K562 (cell line): ENCODE results near the gene TARS1. TPM values are rescaled to one million over a fixed set of nuclear protein-coding genes. Genes with fewer than 3 reads are reported as not detected.

ENCODE experiments used
- ATAC-seq: fragments of 200-7000 bp; cut with Tn5 transposase; 3 replicates; pipeline ENCODE4 v1.9.1; 2020; ENCODE audit warnings: moderate library complexity
- BruUV-seq: library from RNA; stranded (reverse); fragments of 400-500 nt; replicated peaks from 2 replicates; lab custom pipeline; 2021; lab: Mats Ljungman, UMichigan
- CTCF ChIA-PET: fragments of 300-600 bp; formaldehyde crosslinking; extraction: SDS; loops from one replicate; lab custom pipeline; 2021; ENCODE audit warnings: low intra/inter-chr PET ratio; lab: Yijun Ruan, JAX
- POLR2A ChIA-PET: fragments of 300-600, 350-650 bp; sonication (Branson Sonifier 250); formaldehyde crosslinking; extraction: SDS; loops from one replicate; lab custom pipeline; 2021; ENCODE audit warnings: antibody characterized with exemption, inconsistent platforms; lab: Yijun Ruan, JAX
- DNase-seq, 4 experiments: peaks; one replicate each; pipeline versions ENCODE4 v3.0.0 to v3.0.0-alpha.2; 2011 to 2018; ENCODE audit warnings: low spot score in 3 of 4, mixed read lengths in 3 of 4; ENCODE audit errors: extremely low read depth in 1 of 4
- FAIRE-seq: peaks from 2 replicates; lab custom pipeline; 2011; peaks lifted over from hg19 to GRCh38; lab: Jason Lieb, UNC
- H2AFZ ChIP-seq: 2 replicates; pipeline ENCODE4 v1.6.0; 2011; ENCODE audit warnings: low read depth, low read length, control low read depth, inconsistent platforms
- H3K27ac ChIP-seq: fragments of 200-600 bp; 3 replicates; pipeline ENCODE4 v1.8.0; 2011; ENCODE audit warnings: low read depth, mild to moderate bottlenecking, control low read depth, inconsistent platforms, low read length, moderate library complexity, mixed read lengths; ENCODE audit errors: extremely low read depth
- H3K27me3 ChIP-seq, 2 experiments: fragments of 300-600 bp in 1 of 2; 2 replicates in 1 of 2; 3 replicates in 1 of 2; pipeline versions ENCODE4 v1.6.0 to v1.8.0; 2011; ENCODE audit warnings: inconsistent platforms in 2 of 2, low read length in 2 of 2, mild to moderate bottlenecking in 1 of 2, mixed read lengths in 1 of 2, moderate library complexity in 1 of 2; ENCODE audit not compliant: control insufficient read depth in 2 of 2, insufficient read depth in 2 of 2
- H3K36me3 ChIP-seq: fragments of 300-600 bp; 3 replicates; pipeline ENCODE4 v1.8.0; 2011; ENCODE audit warnings: mild to moderate bottlenecking, low read length, inconsistent platforms; ENCODE audit not compliant: control insufficient read depth, insufficient read depth
- H3K4me1 ChIP-seq, 2 experiments: fragments of 200-600 bp in 1 of 2; replicated peaks in 1 of 2; 2 replicates in 1 of 2; 3 replicates in 1 of 2; pipeline versions ENCODE4 v1.5.1 to v1.8.0; 2011; ENCODE audit warnings: inconsistent platforms in 2 of 2, low read length in 2 of 2, mild to moderate bottlenecking in 1 of 2, mixed read lengths in 1 of 2, moderate library complexity in 1 of 2; ENCODE audit not compliant: control insufficient read depth in 2 of 2, insufficient read depth in 2 of 2
- H3K4me2 ChIP-seq: 2 replicates; pipeline ENCODE4 v1.6.1; 2011; ENCODE audit warnings: low read length, control low read depth, inconsistent platforms, mixed read lengths; ENCODE audit not compliant: insufficient read depth
- H3K4me3 ChIP-seq: fragments of 200-600 bp; sonication (generic), shearing (Covaris generic); 2 replicates; pipeline ENCODE4 v1.5.1; 2016; ENCODE audit warnings: control low read depth, inconsistent platforms
- H3K79me2 ChIP-seq: fragments of 200-600 bp; 3 replicates; pipeline ENCODE4 v1.8.0; 2011; ENCODE audit warnings: low read length, inconsistent platforms; ENCODE audit not compliant: control insufficient read depth, insufficient read depth
- H3K9ac ChIP-seq, 2 experiments: 2 replicates each; pipeline versions ENCODE4 v1.6.0 to v1.6.1; 2011; ENCODE audit warnings: low read depth in 2 of 2, low read length in 2 of 2, control low read depth in 1 of 2, inconsistent platforms in 1 of 2, mild to moderate bottlenecking in 1 of 2, mixed read lengths in 1 of 2; ENCODE audit not compliant: insufficient read depth in 1 of 2
- H3K9me1 ChIP-seq: one replicate; pipeline ENCODE4 v1.6.0; 2011; ENCODE audit warnings: inconsistent platforms, mild to moderate bottlenecking, low read length, moderate library complexity; ENCODE audit not compliant: control insufficient read depth, insufficient read depth
- H3K9me3 ChIP-seq: replicated peaks from 2 replicates; pipeline ENCODE4 v1.5.1; 2011; ENCODE audit warnings: low read depth, low read length, inconsistent platforms; ENCODE audit not compliant: control insufficient read depth, insufficient read depth
- H4K20me1 ChIP-seq: replicated peaks from 2 replicates; pipeline ENCODE4 v1.6.1; 2011; ENCODE audit warnings: low read length, inconsistent platforms, mixed read lengths; ENCODE audit not compliant: control insufficient read depth, insufficient read depth
- ATF3 ChIP-seq, 2 experiments: fragments of 450-650 bp in 1 of 2; sonication (generic) in 1 of 2; formaldehyde crosslinking in 1 of 2; IDR thresholded peaks in 1 of 2; conservative IDR thresholded peaks in 1 of 2; 2 replicates each; pipeline versions ENCODE4 v1.6.1 to v1.8.1; 2016 to 2023; ENCODE audit warnings: mild to moderate bottlenecking in 2 of 2, moderate library complexity in 2 of 2, inconsistent platforms in 1 of 2, missing genetic modification reagents in 1 of 2
- ATF4 ChIP-seq: fragments of 450-650 bp; formaldehyde crosslinking; IDR thresholded peaks from 2 replicates; pipeline ENCODE4 v1.4.0; 2022; ENCODE audit warnings: mild to moderate bottlenecking, moderate library complexity
- CEBPG ChIP-seq, 3 experiments: fragments of 200-800 bp in 1 of 3; sonication (Bioruptor generic) in 1 of 3; sonication (generic) in 1 of 3; formaldehyde crosslinking in 1 of 3; IDR thresholded peaks in 2 of 3; conservative IDR thresholded peaks in 1 of 3; 2 replicates each; pipeline versions ENCODE4 v1.6.1 to v1.8.0; 2016 to 2022; ENCODE audit warnings: missing compliant biosample characterization in 2 of 3, missing genetic modification characterization in 2 of 3, mild to moderate bottlenecking in 1 of 3, missing genetic modification reagents in 1 of 3
- E2F6 ChIP-seq, 2 experiments: IDR thresholded peaks; 2 replicates each; pipeline ENCODE4 v1.6.1; 2011; ENCODE audit warnings: borderline replicate concordance in 1 of 2, control low read depth in 1 of 2, low read depth in 1 of 2, low read length in 1 of 2, mild to moderate bottlenecking in 1 of 2, mixed read lengths in 1 of 2, moderate library complexity in 1 of 2; ENCODE audit not compliant: insufficient read depth in 1 of 2, insufficient read length in 1 of 2, poor library complexity in 1 of 2, severe bottlenecking in 1 of 2; ENCODE audit errors: extremely low read depth in 1 of 2
- EP400 ChIP-seq: fragments of 450-650 bp; IDR thresholded peaks from 2 replicates; pipeline ENCODE4 v1.6.1; 2017; ENCODE audit warnings: antibody characterized with exemption, mild to moderate bottlenecking, moderate library complexity
- YBX1 ChIP-seq: fragments of 450-650 bp; IDR thresholded peaks from 2 replicates; pipeline ENCODE4 v1.7.1; 2016; ENCODE audit warnings: mild to moderate bottlenecking
- ZBED1 ChIP-seq: IDR thresholded peaks from 2 replicates; pipeline ENCODE4 v1.6.1; 2014
- ZSCAN32 ChIP-seq: fragments of 450-650 bp; formaldehyde crosslinking; IDR thresholded peaks from 2 replicates; pipeline ENCODE4 v1.4.0; 2020; ENCODE audit warnings: mild to moderate bottlenecking, moderate library complexity
- WGBS: fragments of 100-300 bp; shearing (Covaris generic); methylation state at CpG from one replicate; pipeline ENCODE4 v1.1.6; 2016; ENCODE audit warnings: low coverage, mixed read lengths; ENCODE audit not compliant: insufficient coverage; ENCODE audit errors: missing lambda C conversion rate; 5-methylcytosine and 5-hydroxymethylcytosine counted together
- in situ Hi-C: fragments of 300-500 bp; cut with MboI; formaldehyde crosslinking; loops from 4 replicates; pipeline ENCODE4 v1.15.0; 2018; ENCODE audit warnings: inconsistent platforms, mixed read lengths
- intact Hi-C: fragments of 100-400 bp; cut with micrococcal nuclease; formaldehyde crosslinking; loops from 2 replicates; pipeline ENCODE4 v1.14.2; 2022
- polyA plus RNA-seq, 8 experiments: library from polyadenylated mRNA; depleted of rRNA in 4 of 8; stranded (reverse) in 5 of 8; unstranded in 3 of 8; fragments of >200 nt; fragmentation: Nextera tagmentation in 2 of 8; fragmentation: Illumina TruSeq in 1 of 8; extraction: Ambion mirVana in 2 of 8; extraction: Trizol in 1 of 8; gene quantifications; 2 replicates each; pipeline versions ENCODE4 v1.2.1 to v1.2.3, GENCODE V29; 2011 to 2014; ENCODE audit warnings: inconsistent platforms in 1 of 8, missing spikeins in 1 of 8
- total RNA-seq, 7 experiments: library from RNA; depleted of rRNA in 6 of 7; stranded (reverse); fragments of >200 nt in 6 of 7; fragmentation: Illumina TruSeq in 2 of 7; extraction: Trizol in 2 of 7; gene quantifications; 2 replicates each; pipeline versions ENCODE4 v1.2.1 to v1.2.3, GENCODE V29; 2011 to 2021; ENCODE audit warnings: low replicate concordance in 1 of 7

The TARS1 gene
- total and polyA plus RNA-seq, 9 of the 15 experiments (the other 6 are each of a cell fraction or from before 2014, with no cell fraction given): 263 to 518 (median 439) TPM

GRCh38 chr5:33472805-33473409 lies 32.1 kb downstream of the TARS1 start:
- ChIA-PET CTCF (no interaction called here), POLR2A (no interaction called here)
- no peaks in the 10 kb centered on the region for H3K27me3 ChIP-seq
- no TSS peak for BruUV-seq
- no peaks in the 10 kb centered on the region for H4K20me1 ChIP-seq
- no peak overlapping the region for H3K9ac ChIP-seq
- ATAC-seq: no peak
- H3K4me1 ChIP-seq: peaks cover 0 to 19% of the 10 kb centered on the region in 2 experiments; a peak in 2 of 5 replicates
- WGBS: 43% methylated on average over 2 of the region's 2 CpGs
- H3K9me3 ChIP-seq: peaks cover 6% of the 10 kb centered on the region
- H3K36me3 ChIP-seq: peaks cover 96% of the 10 kb centered on the region
- no peak overlapping the region for H3K27ac ChIP-seq
- H3K4me3 ChIP-seq: no peak overlapping the region
- in situ Hi-C loops: loop anchor here (25.0 kb wide), 2 partner anchors 714 to 1439 kb away; partner anchors contain the start of genes BRIX1 and RAD1
- TF ChIP-seq ATF3 (IDR thresholded peaks at IDR 0.05) (peak; percentile 60), ATF3 (CRISPR knock-in tag; conservative IDR thresholded peaks at IDR 0.05) (no peak), ATF4 (CRISPR knock-in tag) (peak; percentile 61; the same call in 1 of the 2 replicates), E2F6 (IDR thresholded peaks at IDR 0.05; ENCODE audit: borderline replicate concordance in 1 of 2, extremely low read depth in 1 of 2, insufficient read depth in 1 of 2, insufficient read length in 1 of 2, low read depth in 1 of 2, low read length in 1 of 2, poor library complexity in 1 of 2, severe bottlenecking in 1 of 2) (no peak), ZBED1 (no peak), ZSCAN32 (CRISPR knock-in tag) (peak; percentile 45; the same call in 1 of the 2 replicates), EP400 (peak; percentile 17; the same call in 1 of the 2 replicates), CEBPG (CRISPR knock-in tag; IDR thresholded peaks at IDR 0.05) (no peak), CEBPG (tag; conservative IDR thresholded peaks at IDR 0.05 in 1 of 2, IDR thresholded peaks at IDR 0.05 in 1 of 2) (peak in 1 of 2 experiments; percentile 59; a peak in 1 of 4 replicates), YBX1 (no peak)
- H3K79me2 ChIP-seq: no peaks in the 10 kb centered on the region
- no peak for FAIRE-seq
- no peaks in the 10 kb centered on the region for H3K9me1 ChIP-seq
- intact Hi-C loops: no loop called here
- no peak overlapping the region for H2AFZ ChIP-seq
- no peak overlapping the region for H3K4me2 ChIP-seq
- no peak for DNase-seq
